GM19099 (cell line): ENCODE results near the gene KIAA1217.

Experiments used
- POLR2A ChIP-seq: IDR thresholded peaks from 3 replicates; pipeline ENCODE4 v1.6.1; 2011; ENCODE audit warnings: low read depth; ENCODE audit not compliant: insufficient read length; ENCODE audit errors: extremely low read depth

Gene KIAA1217

GRCh38 chr10:24434961-24435360, 226.0 kb downstream of the KIAA1217 start:
- TF ChIP-seq POLR2A, result no peak

GRCh38 chr10:24435374-24435773, 226.4 kb downstream of the KIAA1217 start:
- no peak for TF ChIP-seq POLR2A

GRCh38 chr10:24437302-24437701, 228.4 kb downstream of the KIAA1217 start:
- no peak for TF ChIP-seq POLR2A

DNA sequence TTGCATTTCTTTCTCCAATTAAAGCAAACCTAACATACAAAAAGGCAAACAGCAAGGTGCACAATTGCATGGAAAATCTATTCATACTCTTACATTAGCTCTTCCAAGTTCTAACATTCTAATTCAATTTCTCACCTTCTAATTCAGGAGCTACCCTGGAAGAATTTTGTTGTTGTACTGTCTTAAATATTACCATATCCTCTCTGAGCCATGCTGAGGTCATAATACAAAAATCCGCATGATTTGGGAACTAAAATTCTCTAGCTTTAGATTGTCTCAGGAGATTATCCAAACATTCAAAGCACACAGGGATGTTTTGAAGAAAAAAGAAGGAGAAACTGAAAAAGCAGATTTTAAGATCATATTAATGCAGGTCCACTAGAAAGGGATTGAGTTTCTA, 229.9 kb downstream of the KIAA1217 start:
- TF ChIP-seq POLR2A, result no peak

DNA sequence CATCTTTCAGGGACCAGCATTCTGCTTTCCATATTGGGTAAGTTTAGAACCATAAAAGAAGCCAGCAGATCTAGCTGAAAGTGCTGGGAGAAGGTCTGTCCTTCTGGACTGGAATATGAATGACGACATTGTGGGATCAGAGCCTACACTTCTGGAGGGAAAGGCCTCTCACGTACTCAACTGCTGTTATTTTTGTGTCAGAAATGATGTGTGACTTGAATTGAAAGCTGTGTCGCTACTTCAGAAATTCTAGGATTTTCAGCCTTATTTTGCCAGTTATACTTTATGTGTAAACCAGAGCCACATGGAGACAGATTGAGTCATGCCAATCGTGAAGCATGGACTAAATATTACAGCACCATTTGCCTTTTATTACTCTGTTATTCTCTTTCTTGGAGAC, 231.0 kb downstream of the KIAA1217 start:
- TF ChIP-seq POLR2A, result no peak

- no peak for TF ChIP-seq POLR2A
Measured at GRCh38 chr10:24440817-24441797, 232.2 kb downstream of the KIAA1217 start.

DNA sequence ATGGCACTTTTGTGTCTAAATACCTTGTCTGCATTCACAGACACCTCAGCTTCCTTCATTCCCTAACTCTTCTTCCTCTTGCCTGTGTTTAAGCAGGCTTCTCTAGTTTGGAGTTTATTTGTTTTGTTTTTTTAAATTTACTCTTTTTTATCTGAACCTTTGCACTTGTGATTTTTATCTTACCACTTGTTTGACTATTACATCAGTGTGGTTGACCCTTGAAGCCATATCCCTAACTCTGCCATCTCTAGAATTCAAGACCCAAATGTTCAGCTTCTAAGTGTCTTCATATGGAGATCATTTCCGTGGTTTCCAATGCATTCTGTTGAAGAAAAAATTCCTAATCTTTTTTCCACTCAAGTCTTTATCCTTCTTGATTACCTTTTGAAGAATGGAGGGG, 233.3 kb downstream of the KIAA1217 start:
- no peak for TF ChIP-seq POLR2A

DNA sequence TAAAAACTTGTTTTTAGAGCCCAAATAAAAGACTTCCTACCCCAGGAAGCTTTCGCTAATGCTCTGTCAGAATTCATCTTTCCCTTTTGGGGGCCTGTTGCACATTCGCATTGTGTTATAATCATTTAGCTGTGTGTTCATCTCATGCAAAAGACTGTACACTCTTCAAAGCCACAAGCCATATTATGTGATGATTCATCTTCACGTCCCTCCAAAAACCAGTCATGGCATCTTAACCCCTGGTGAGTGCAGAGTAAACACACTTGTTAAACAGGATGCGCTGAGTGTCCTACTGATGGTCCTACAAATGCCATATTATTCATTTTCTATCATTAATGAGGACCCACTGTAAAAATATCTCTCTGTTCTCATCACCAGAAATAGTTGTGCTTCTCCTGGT, 235.4 kb downstream of the KIAA1217 start:
- no peak for TF ChIP-seq POLR2A

- no peak for TF ChIP-seq POLR2A
Measured at GRCh38 chr10:24446739-24447138, 237.8 kb downstream of the KIAA1217 start.

DNA sequence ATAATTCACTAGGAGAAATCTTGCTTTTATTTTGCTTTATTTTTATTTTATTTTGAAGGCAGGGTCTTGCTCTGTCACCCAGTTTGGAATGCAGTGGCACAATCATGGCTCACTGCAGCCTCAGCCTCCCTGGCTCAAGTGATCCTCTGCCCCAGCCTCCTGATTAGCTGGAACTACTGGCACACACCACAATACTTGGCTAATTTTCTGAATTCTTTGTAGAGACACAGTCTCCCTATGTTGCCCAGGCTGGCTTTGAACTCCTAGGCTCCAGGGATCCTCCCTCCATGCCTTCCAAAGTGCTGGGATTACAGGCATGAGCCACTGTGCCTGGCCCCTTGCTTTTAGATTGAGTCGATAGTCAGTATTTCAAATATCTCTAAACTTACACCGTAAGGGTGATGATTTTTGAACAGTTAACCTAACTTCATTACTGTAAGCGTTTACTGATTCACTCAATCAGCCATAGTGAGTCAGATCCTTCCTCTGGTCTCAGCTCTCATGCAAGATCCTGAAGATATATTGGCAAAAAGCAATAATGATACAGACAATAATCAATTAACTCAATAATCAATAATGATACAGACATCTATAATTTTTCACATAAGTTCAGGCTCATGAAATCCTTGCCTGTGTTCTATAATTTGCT, 239.5 kb downstream of the KIAA1217 start:
- TF ChIP-seq POLR2A, result no peak

DNA sequence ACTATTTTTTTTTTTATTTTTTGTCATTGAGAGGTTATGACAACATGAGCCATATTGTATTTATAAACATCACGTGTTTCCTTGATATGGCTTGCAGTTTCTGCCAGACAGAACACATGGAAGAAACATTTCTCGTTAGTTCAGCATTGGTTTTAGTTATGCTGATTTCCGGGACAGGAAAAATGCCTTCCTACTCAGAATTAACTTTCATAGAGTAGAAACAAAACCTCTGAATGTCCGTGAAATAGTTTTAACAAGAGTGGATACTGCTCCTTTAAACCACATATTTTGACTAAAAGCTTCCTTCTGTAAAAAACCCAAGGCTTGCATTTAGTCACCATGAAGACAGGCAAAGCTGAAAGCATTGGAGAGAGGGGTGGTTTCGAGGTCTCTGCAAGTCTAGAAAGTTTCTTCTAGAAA, 240.4 kb downstream of the KIAA1217 start:
- no peak for TF ChIP-seq POLR2A

DNA sequence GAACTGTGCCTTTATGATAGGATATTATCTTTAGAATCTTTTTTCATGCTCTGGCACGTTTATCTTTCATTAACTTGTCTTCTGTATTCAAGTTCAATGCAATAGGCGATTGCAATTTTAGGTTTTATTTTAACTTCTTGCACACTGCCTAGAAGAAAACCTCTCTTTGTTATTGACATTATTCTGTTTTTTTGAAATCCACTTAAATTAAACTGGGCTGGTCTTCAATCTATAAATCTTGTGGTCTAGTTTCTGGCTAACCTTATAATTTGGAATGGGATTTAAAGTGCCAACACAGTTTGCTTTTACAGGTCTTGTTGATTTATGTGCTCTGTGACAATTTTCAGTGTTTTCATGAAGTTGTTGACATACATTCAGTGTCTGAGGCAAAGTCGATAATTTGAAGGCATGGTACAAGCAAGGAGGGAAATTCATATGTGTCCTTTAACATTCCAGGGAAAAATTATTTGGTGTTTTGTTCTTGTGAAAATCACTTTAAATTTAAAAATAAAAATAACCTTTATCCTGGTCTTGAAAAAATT, 240.9 kb downstream of the KIAA1217 start:
- no peak for TF ChIP-seq POLR2A

GRCh38 chr10:24451325-24451820, 242.4 kb downstream of the KIAA1217 start:
- TF ChIP-seq POLR2A, result no peak

DNA sequence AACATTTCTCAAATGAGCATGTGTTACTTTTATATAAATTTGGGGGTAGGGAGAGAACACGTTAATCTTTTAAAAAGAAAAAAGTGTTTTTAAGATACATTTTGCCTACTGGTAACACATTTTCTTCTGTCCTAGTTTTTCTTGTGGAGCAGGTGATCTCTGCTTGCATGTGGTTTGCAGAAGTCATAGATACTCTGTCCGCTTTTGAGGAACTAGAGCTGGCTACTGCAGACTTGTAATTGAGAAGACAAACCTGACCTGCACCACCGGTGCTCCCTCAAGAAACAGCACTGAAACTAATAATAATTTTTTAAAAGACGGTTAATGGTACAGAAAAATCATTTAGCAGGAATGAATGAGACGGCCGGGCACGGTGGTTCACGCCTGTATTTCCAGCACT, 243.1 kb downstream of the KIAA1217 start:
- TF ChIP-seq POLR2A, result no peak

GRCh38 chr10:24453404-24453830, 244.5 kb downstream of the KIAA1217 start:
- TF ChIP-seq POLR2A, result no peak
